WI38 (cell line): ENCODE data around the gene PHF13.
"Not testable (repeated sequence)": the region's sequence is repeated elsewhere in the genome, so short reads cannot be mapped to it uniquely, and the experiment has no call there.

ENCODE experiments used
- H3K4me3 ChIP-seq: 2 replicates; pipeline ENCODE4 v1.5.1; 2011; ENCODE audit warnings: low read depth, mild to moderate bottlenecking, control low read depth, low read length
- CTCF ChIP-seq: IDR thresholded peaks from 2 replicates; pipeline ENCODE4 v1.5.1; 2012; ENCODE audit warnings: low read depth, mild to moderate bottlenecking, control low read depth, low read length

The PHF13 gene

GRCh38 chr1:6660415-6661049, 47.0 kb downstream of the PHF13 start:
- TF ChIP-seq CTCF: no peak
- no peak overlapping the region for H3K4me3 ChIP-seq

DNA sequence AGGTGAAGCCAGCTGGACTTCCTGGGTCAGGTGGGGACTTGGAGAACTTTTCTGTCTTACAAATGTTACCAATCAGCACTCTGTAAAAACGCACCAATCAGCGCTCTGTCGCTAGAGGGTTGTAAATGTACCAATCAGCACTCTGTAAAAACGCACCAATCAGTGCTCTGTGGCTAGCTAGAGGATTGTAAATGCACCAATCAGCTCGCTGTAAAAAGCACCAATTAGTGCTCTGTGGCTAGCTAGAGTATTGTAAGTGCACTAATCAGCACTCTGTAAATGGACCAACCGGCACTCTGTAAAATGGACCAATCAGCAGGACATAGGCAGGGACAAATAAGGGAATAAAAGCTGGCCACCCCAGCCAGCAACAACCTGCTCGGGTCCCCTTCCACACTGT, 48.9 kb downstream of the PHF13 start:
- not testable (repeated sequence) for H3K4me3 ChIP-seq

- H3K4me3 ChIP-seq: no peak overlapping the region
- no peak for TF ChIP-seq CTCF
Observed at GRCh38 chr1:6666696-6667095, 53.2 kb downstream of the PHF13 start.

- TF ChIP-seq CTCF: no peak
- no peak overlapping the region for H3K4me3 ChIP-seq
Observed at GRCh38 chr1:6667139-6667538, 53.6 kb downstream of the PHF13 start.

- TF ChIP-seq CTCF: no peak
- H3K4me3 ChIP-seq: no peak overlapping the region
Observed at GRCh38 chr1:6668503-6668902, 55.0 kb downstream of the PHF13 start.

DNA sequence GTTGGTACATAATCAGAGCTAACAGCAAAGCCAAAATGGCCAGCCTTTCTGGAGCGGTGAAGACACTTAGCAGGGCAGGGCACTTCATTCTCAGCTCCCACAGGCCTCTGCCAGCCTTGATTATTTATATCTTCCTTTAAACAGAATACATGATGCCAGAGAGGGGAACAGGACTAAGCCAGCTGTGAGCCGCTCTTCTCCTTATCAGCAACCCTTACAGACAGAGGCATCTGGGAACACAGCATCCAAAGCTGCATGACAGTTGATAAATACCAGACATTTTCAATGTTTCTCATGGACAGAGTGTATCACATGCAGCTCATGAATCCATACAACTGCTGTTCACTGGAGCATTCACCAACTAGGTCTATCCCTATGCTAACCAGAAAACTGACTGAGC, 59.0 kb downstream of the PHF13 start:
- no peak for TF ChIP-seq CTCF
- H3K4me3 ChIP-seq: no peak overlapping the region
